ENCODE results near the gene ZNF878.

- TF ChIP-seq, protein P1, sequence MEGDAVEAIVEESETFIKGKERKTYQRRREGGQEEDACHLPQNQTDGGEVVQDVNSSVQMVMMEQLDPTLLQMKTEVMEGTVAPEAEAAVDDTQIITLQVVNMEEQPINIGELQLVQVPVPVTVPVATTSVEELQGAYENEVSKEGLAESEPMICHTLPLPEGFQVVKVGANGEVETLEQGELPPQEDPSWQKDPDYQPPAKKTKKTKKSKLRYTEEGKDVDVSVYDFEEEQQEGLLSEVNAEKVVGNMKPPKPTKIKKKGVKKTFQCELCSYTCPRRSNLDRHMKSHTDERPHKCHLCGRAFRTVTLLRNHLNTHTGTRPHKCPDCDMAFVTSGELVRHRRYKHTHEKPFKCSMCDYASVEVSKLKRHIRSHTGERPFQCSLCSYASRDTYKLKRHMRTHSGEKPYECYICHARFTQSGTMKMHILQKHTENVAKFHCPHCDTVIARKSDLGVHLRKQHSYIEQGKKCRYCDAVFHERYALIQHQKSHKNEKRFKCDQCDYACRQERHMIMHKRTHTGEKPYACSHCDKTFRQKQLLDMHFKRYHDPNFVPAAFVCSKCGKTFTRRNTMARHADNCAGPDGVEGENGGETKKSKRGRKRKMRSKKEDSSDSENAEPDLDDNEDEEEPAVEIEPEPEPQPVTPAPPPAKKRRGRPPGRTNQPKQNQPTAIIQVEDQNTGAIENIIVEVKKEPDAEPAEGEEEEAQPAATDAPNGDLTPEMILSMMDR (IDR thresholded peaks at IDR 0.05; ENCODE audit: low read depth, low read length): no peak
- no peak for TF ChIP-seq POLR2A (IDR thresholded peaks at IDR 0.05; ENCODE audit: extremely low read depth, insufficient read length)
Measured at GRCh38 chr19:12043752-12044422, 8.9 kb downstream of the ZNF878 start.
